WTC11 (cell line): ENCODE data around the gene GOLGA2.

ENCODE experiments used
- FOXP1 ChIP-seq: sonication (generic); formaldehyde crosslinking; IDR thresholded peaks from 2 replicates; pipeline ENCODE4 v1.8.0; 2022; ENCODE audit warnings: missing genetic modification reagents, mild to moderate bottlenecking, moderate library complexity, borderline replicate concordance
- MYBL2 ChIP-seq: sonication (generic); formaldehyde crosslinking; IDR thresholded peaks from 2 replicates; pipeline ENCODE4 v1.8.1; 2023; ENCODE audit warnings: mild to moderate bottlenecking, moderate library complexity, missing genetic modification reagents
- RELA ChIP-seq: sonication (generic); formaldehyde crosslinking; IDR thresholded peaks from 2 replicates; pipeline ENCODE4 v1.8.1; 2022; ENCODE audit warnings: missing genetic modification reagents, mild to moderate bottlenecking, borderline replicate concordance
- TCF7 ChIP-seq: sonication (generic); formaldehyde crosslinking; IDR thresholded peaks from 2 replicates; pipeline ENCODE4 v1.8.0; 2022; ENCODE audit warnings: mild to moderate bottlenecking, low read depth, missing genetic modification reagents, moderate library complexity
- ZNF396 ChIP-seq: fragments of 250-450 bp; sonication (Bioruptor Pico); IDR thresholded peaks from 2 replicates; pipeline ENCODE4 v1.8.0; 2021; ENCODE audit warnings: mild to moderate bottlenecking, moderate library complexity, borderline replicate concordance
- TF ChIP-seq, protein P1 (sequence below): sonication (generic); formaldehyde crosslinking; IDR thresholded peaks from 2 replicates; pipeline ENCODE4 v1.8.0; 2022; ENCODE audit warnings: mild to moderate bottlenecking, missing genetic modification reagents
- TF ChIP-seq, protein P2 (sequence below): fragments of 200-600 bp; IDR thresholded peaks from 2 replicates; pipeline ENCODE4 v1.8.0; 2022; ENCODE audit warnings: antibody characterized with exemption

- TF ChIP-seq, protein P1, sequence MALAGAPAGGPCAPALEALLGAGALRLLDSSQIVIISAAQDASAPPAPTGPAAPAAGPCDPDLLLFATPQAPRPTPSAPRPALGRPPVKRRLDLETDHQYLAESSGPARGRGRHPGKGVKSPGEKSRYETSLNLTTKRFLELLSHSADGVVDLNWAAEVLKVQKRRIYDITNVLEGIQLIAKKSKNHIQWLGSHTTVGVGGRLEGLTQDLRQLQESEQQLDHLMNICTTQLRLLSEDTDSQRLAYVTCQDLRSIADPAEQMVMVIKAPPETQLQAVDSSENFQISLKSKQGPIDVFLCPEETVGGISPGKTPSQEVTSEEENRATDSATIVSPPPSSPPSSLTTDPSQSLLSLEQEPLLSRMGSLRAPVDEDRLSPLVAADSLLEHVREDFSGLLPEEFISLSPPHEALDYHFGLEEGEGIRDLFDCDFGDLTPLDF (CRISPR knock-in tag): no peak
- no peak for TF ChIP-seq FOXP1 (CRISPR knock-in tag)
- TF ChIP-seq RELA (CRISPR knock-in tag): no peak
- no peak for TF ChIP-seq MYBL2 (CRISPR knock-in tag)
- TF ChIP-seq, protein P2, sequence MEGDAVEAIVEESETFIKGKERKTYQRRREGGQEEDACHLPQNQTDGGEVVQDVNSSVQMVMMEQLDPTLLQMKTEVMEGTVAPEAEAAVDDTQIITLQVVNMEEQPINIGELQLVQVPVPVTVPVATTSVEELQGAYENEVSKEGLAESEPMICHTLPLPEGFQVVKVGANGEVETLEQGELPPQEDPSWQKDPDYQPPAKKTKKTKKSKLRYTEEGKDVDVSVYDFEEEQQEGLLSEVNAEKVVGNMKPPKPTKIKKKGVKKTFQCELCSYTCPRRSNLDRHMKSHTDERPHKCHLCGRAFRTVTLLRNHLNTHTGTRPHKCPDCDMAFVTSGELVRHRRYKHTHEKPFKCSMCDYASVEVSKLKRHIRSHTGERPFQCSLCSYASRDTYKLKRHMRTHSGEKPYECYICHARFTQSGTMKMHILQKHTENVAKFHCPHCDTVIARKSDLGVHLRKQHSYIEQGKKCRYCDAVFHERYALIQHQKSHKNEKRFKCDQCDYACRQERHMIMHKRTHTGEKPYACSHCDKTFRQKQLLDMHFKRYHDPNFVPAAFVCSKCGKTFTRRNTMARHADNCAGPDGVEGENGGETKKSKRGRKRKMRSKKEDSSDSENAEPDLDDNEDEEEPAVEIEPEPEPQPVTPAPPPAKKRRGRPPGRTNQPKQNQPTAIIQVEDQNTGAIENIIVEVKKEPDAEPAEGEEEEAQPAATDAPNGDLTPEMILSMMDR: no peak
- no peak for TF ChIP-seq TCF7 (CRISPR knock-in tag)
- no peak for TF ChIP-seq ZNF396 (CRISPR knock-in tag)
Observed at GRCh38 chr9:128208946-128209669, 66.7 kb downstream of the GOLGA2 start.
